Measurements from ENCODE around the gene HDAC4.
"Not testable (repeated sequence)": the region's sequence is repeated elsewhere in the genome, so short reads cannot be mapped to it uniquely, and the experiment has no call there.

Gene HDAC4

DNA sequence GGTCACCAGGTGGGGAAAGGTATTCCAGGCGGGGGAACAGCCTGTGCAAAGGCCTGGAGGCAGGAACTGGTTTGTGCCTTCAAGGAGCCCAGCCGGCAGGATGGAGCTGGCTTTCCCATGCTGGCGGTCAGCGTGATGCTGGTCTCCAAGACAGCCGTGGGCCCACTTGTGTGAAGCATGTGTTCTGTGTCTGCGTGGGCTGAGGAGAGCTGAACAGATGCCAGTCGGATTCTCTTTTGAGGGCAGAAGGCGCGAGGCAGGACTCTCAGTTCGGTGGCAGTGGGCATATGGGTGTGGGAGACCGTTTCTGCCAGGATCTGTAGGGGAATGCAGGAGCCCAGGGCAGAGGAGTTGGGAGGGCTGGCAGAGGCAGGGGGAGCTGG, 361.4 kb downstream of the HDAC4 start:
- TF ChIP-seq, protein P1, sequence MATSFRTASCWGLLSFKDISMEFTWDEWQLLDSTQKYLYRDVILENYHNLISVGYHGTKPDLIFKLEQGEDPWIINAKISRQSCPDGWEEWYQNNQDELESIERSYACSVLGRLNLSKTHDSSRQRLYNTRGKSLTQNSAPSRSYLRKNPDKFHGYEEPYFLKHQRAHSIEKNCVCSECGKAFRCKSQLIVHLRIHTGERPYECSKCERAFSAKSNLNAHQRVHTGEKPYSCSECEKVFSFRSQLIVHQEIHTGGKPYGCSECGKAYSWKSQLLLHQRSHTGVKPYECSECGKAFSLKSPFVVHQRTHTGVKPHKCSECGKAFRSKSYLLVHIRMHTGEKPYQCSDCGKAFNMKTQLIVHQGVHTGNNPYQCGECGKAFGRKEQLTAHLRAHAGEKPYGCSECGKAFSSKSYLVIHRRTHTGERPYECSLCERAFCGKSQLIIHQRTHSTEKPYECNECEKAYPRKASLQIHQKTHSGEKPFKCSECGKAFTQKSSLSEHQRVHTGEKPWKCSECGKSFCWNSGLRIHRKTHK (tag by site-specific recombination; IDR thresholded peaks at IDR 0.05), result no peak
- TF ChIP-seq ZNF169 (tag by site-specific recombination; IDR thresholded peaks at IDR 0.05) (no peak), HOXA7 (CRISPR knock-in tag; IDR thresholded peaks at IDR 0.05; ENCODE audit: borderline replicate concordance) (no peak), RBAK (tag by site-specific recombination; IDR thresholded peaks at IDR 0.05) (no peak), ZNF223 (tag by site-specific recombination; IDR thresholded peaks at IDR 0.05) (no peak)
- TF ChIP-seq, protein P2, sequence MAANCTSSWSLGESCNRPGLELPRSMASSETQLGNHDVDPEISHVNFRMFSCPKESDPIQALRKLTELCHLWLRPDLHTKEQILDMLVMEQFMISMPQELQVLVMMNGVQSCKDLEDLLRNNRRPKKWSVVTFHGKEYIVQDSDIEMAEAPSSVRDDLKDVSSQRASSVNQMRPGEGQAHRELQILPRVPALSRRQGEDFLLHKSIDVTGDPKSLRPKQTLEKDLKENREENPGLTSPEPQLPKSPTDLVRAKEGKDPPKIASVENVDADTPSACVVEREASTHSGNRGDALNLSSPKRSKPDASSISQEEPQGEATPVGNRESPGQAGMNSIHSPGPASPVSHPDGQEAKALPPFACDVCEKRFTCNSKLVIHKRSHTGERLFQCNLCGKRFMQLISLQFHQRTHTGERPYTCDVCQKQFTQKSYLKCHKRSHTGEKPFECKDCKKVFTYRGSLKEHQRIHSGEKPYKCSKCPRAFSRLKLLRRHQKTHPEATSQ (tag by site-specific recombination; IDR thresholded peaks at IDR 0.05), result no peak
- Histone ChIP-seq H3K27ac (ENCODE audit: extremely low read depth, low read depth, low read length) (no peak overlapping the region), H3K4me3 (ENCODE audit: low read depth, low read length) (no peak overlapping the region), H3K36me3 (ENCODE audit: control insufficient read depth in 2 of 2, insufficient read depth in 1 of 2, low read length in 2 of 2) (no peaks in the 10 kb centered on the region), H3K4me1 (ENCODE audit: control insufficient read depth, insufficient read depth, low read length) (no peaks in the 10 kb centered on the region), H3K9me3 (ENCODE audit: control insufficient read depth, insufficient read depth, low read depth, low read length) (no peaks in the 10 kb centered on the region)
- ChIA-PET CTCF (interaction anchor here (0.6 to 0.7 kb wide), 2 partner anchors 67 to 1525 kb away, joined by 4 read pairs; no protein-coding TSS in a partner anchor), POLR2A (no interaction called here)

GRCh38 chr2:239038773-239039478, 361.9 kb downstream of the HDAC4 start:
- TF ChIP-seq KLF1 (tag by site-specific recombination; IDR thresholded peaks at IDR 0.05) (no peak), ZNF366 (tag by site-specific recombination; conservative IDR thresholded peaks at IDR 0.05) (no peak), ZNF571 (tag by site-specific recombination; IDR thresholded peaks at IDR 0.05) (no peak), ZXDB (tag by site-specific recombination; IDR thresholded peaks at IDR 0.05) (no peak), ZFP3 (tag by site-specific recombination; IDR thresholded peaks at IDR 0.05; ENCODE audit: low read depth) (no peak), ZNF510 (tag by site-specific recombination; IDR thresholded peaks at IDR 0.05; ENCODE audit: insufficient replicate concordance) (no peak), ZNF19 (tag by site-specific recombination; IDR thresholded peaks at IDR 0.05; ENCODE audit: low read depth) (no peak), ZNF175 (tag by site-specific recombination; IDR thresholded peaks at IDR 0.05) (no peak), BCL11B (tag by site-specific recombination; IDR thresholded peaks at IDR 0.05; ENCODE audit: low read depth) (no peak), ATF2 (tag by site-specific recombination; IDR thresholded peaks at IDR 0.05; ENCODE audit: low read depth) (no peak), ZNF280D (tag by site-specific recombination; IDR thresholded peaks at IDR 0.05) (no peak)
- TF ChIP-seq, protein P3, sequence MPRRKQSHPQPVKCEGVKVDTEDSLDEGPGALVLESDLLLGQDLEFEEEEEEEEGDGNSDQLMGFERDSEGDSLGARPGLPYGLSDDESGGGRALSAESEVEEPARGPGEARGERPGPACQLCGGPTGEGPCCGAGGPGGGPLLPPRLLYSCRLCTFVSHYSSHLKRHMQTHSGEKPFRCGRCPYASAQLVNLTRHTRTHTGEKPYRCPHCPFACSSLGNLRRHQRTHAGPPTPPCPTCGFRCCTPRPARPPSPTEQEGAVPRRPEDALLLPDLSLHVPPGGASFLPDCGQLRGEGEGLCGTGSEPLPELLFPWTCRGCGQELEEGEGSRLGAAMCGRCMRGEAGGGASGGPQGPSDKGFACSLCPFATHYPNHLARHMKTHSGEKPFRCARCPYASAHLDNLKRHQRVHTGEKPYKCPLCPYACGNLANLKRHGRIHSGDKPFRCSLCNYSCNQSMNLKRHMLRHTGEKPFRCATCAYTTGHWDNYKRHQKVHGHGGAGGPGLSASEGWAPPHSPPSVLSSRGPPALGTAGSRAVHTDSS (tag by site-specific recombination; IDR thresholded peaks at IDR 0.05), result no peak
- Histone ChIP-seq H3K4me3 (ENCODE audit: low read depth, low read length) (no peak overlapping the region), H3K36me3 (ENCODE audit: control insufficient read depth in 2 of 2, insufficient read depth in 1 of 2, low read length in 2 of 2) (no peaks in the 10 kb centered on the region), H3K9me3 (ENCODE audit: control insufficient read depth, insufficient read depth, low read depth, low read length) (no peaks in the 10 kb centered on the region), H3K27ac (ENCODE audit: extremely low read depth, low read depth, low read length) (no peak overlapping the region), H3K4me1 (ENCODE audit: control insufficient read depth, insufficient read depth, low read length) (no peaks in the 10 kb centered on the region)
- ChIA-PET CTCF (interaction anchor here (0.6 to 0.7 kb wide), 2 partner anchors 67 to 1526 kb away, joined by 4 read pairs; no protein-coding TSS in a partner anchor), POLR2A (no interaction called here)

DNA sequence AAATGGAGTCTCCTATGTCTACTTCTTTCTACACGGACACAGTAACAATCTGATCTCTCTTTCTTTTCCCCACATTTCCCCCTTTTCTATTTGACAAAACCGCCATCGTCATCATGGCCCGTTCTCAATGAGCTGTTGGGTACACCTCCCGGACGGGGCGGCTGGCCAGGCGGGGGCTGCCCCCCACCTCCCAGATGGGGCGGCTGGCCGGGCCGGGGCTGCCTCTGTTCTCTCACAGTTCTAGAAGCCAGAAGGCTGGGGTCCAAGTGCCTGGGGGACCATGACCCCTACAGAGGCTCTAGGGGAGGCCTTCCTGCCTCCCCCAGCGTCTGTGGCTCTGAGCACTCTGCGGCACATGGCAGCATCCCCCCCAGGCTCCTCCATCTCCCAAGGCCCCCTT, 362.5 kb downstream of the HDAC4 start:
- H3K9me3 ChIP-seq (ENCODE audit: control insufficient read depth, insufficient read depth, low read depth, low read length); H3K4me1 ChIP-seq (ENCODE audit: control insufficient read depth, insufficient read depth, low read length); H3K36me3 ChIP-seq (ENCODE audit: control insufficient read depth in 2 of 2, insufficient read depth in 1 of 2, low read length in 2 of 2); CTCF ChIA-PET; POLR2A ChIA-PET; H3K27ac ChIP-seq (ENCODE audit: extremely low read depth, low read depth, low read length); H3K4me3 ChIP-seq (ENCODE audit: low read depth, low read length): not testable (repeated sequence)
